GM12874 (cell line): Measurements from ENCODE around the gene LDLRAD3.

Experiments used
- CTCF ChIP-seq: IDR thresholded peaks from 2 replicates; pipeline ENCODE4 v1.5.1; 2011; ENCODE audit warnings: low read depth, mild to moderate bottlenecking, control low read depth, low read length, moderate library complexity; ENCODE audit not compliant: insufficient read depth

The LDLRAD3 gene

GRCh38 chr11:36186340-36187175 lies 242.7 kb downstream of the LDLRAD3 start:
- no peak for TF ChIP-seq CTCF

- no peak for TF ChIP-seq CTCF
These were observed 243.8 kb downstream of the LDLRAD3 start for GRCh38 chr11:36187622-36188021.

- TF ChIP-seq CTCF, result no peak
These were observed 248.1 kb downstream of the LDLRAD3 start for GRCh38 chr11:36191941-36192340.

GRCh38 chr11:36192425-36193289 lies 248.8 kb downstream of the LDLRAD3 start:
- no peak for TF ChIP-seq CTCF

GRCh38 chr11:36193290-36193619 lies 249.4 kb downstream of the LDLRAD3 start:
- TF ChIP-seq CTCF, result no peak

GRCh38 chr11:36193721-36194120 lies 249.9 kb downstream of the LDLRAD3 start:
- TF ChIP-seq CTCF, result no peak

- TF ChIP-seq CTCF, result no peak
These were observed 251.9 kb downstream of the LDLRAD3 start for GRCh38 chr11:36195496-36196354.
